GM13977 (cell line): ENCODE data around the gene SUMO2.

ENCODE experiments used
- DNase-seq: peaks from one replicate; pipeline ENCODE4 v3.0.0; 2012; ENCODE audit warnings: low spot score
- CTCF ChIP-seq: IDR thresholded peaks from 2 replicates; pipeline ENCODE4 v1.5.1; 2012; ENCODE audit warnings: mild to moderate bottlenecking, control low read depth; ENCODE audit not compliant: insufficient read depth; ENCODE audit errors: extremely low read depth, missing control alignments
- in situ Hi-C: fragments of 300-500 bp; cut with MboI; formaldehyde crosslinking; loops from one replicate; pipeline ENCODE4 v1.12.0; 2022; ENCODE audit warnings: low sequenced_read_pairs, low pct_unique_long_range_greater_than_20kb, mixed read lengths, inconsistent platforms; ENCODE audit not compliant: unreplicated experiment

SUMO2 gene

GRCh38 chr17:75205793-75206163 lies 23.0 kb upstream of the SUMO2 start:
- TF ChIP-seq CTCF = no peak
- no peak for DNase-seq
- in situ Hi-C loops = loop anchor here (10.0 kb wide), 1 partner anchor 251 kb away; no protein-coding TSS in a partner anchor

GRCh38 chr17:75205037-75205792 lies 22.5 kb upstream of the SUMO2 start, which contains the start of gene NUP85:
Gene NUP85, plus strand, starts transcription at chr17:75205679. Its CDS starts 83 bp downstream, at chr17:75205762.
- no peak for TF ChIP-seq CTCF
- peak; percentile 97 for DNase-seq
- in situ Hi-C loops = loop anchor here (10.0 kb wide), 1 partner anchor 250 kb away; no protein-coding TSS in a partner anchor

GRCh38 chr17:75199886-75200618 lies 17.3 kb upstream of the SUMO2 start:
- TF ChIP-seq CTCF = no peak
- in situ Hi-C loops = loop anchor here (10.0 to 25.0 kb wide), 2 partner anchors 245 to 438 kb away; no protein-coding TSS in a partner anchor
- no peak for DNase-seq

GRCh38 chr17:75194879-75195278 lies 12.1 kb upstream of the SUMO2 start:
- no peak for TF ChIP-seq CTCF
- DNase-seq = no peak
- in situ Hi-C loops = loop anchor here (25.0 kb wide), 1 partner anchor 433 kb away; no protein-coding TSS in a partner anchor

- no peak for TF ChIP-seq CTCF
- in situ Hi-C loops = loop anchor here (25.0 kb wide), 1 partner anchor 429 kb away; no protein-coding TSS in a partner anchor
- no peak for DNase-seq
Observed at GRCh38 chr17:75191584-75191983, 8.8 kb upstream of the SUMO2 start.

- in situ Hi-C loops = loop anchor here (25.0 kb wide), 1 partner anchor 426 kb away; no protein-coding TSS in a partner anchor
- DNase-seq = no peak
- TF ChIP-seq CTCF = no peak
Observed at GRCh38 chr17:75188614-75189013, 5.9 kb upstream of the SUMO2 start.
